Upper lobe of right lung (tissue), 1 donor: Measurements from ENCODE around the gene ALOX12B. TPM values are rescaled to one million over a fixed set of nuclear protein-coding genes. Genes with fewer than 3 reads are reported as not detected.
A peak's percentile ranks its signal among the peaks of the same experiment; 100 is the strongest.

Source experiments
- ATAC-seq: fragments of 200-7000 bp; cut with Tn5 transposase; one replicate; pipeline ENCODE4 v1.9.1; 2020; ENCODE audit warnings: mild to moderate bottlenecking, moderate library complexity
- DNase-seq: peaks from one replicate; pipeline ENCODE4 v3.0.0-alpha.2; 2020
- H3K27ac ChIP-seq: fragments of 200-600 bp; one replicate; pipeline ENCODE4 v1.8.0; 2022
- H3K27me3 ChIP-seq: fragments of 200-600 bp; one replicate; pipeline ENCODE4 v1.8.0; 2022; ENCODE audit warnings: mild to moderate bottlenecking
- H3K36me3 ChIP-seq: fragments of 200-600 bp; one replicate; pipeline ENCODE4 v1.8.0; 2022
- H3K4me1 ChIP-seq: fragments of 200-600 bp; one replicate; pipeline ENCODE4 v1.8.0; 2022
- H3K4me3 ChIP-seq: fragments of 200-600 bp; one replicate; pipeline ENCODE4 v1.8.0; 2022; ENCODE audit warnings: mild to moderate bottlenecking
- H3K9me3 ChIP-seq: fragments of 200-600 bp; one replicate; pipeline ENCODE4 v1.8.0; 2022
- intact Hi-C: fragments of 100-400 bp; cut with DNase I; formaldehyde crosslinking; loops from one replicate; pipeline ENCODE4 v1.11.0; 2022
- total RNA-seq: library from RNA; stranded (reverse); fragmentation: NEBNext Ultra II Directional; extraction: Animal tissue kit (Norgen Biotek cat#: 25700); gene quantifications from one replicate; pipeline ENCODE4 v1.2.1, GENCODE V29; 2021
- TF ChIP-seq, protein P1 (sequence below): fragments of 200-600 bp; IDR thresholded peaks from one replicate; pipeline ENCODE4 v1.8.0; 2022; ENCODE audit warnings: antibody characterized with exemption
- donor health status: DM: no; HTN: yes; CAD: no; lungs with severe emphysema.

The ALOX12B gene
- total RNA-seq, 1 donor from 2014 or later: not detected

DNA sequence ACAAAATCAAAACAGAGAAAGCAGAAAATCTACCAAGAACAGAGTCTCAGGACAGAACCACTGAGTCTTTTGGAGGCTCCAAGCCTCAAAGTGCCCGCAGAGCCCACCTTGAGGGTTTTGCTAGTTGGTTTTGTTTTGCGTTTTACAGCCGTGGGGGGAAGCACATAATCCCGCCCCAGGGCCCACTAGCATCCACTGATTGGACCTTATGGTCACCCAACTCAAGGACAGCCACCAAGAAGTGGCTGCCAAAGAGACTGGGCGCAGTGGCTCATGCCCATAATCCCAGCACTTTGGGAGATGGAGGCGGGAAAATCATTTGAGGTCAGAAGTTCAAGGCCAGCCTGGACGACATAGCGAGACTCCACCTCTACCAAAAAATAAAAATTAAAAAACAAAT is 38.8 kb downstream of the ALOX12B start:
- H3K27me3 ChIP-seq: no peaks in the 10 kb centered on the region
- H3K4me3 ChIP-seq: no peak overlapping the region
- ATAC-seq: no peak
- no peak overlapping the region for H3K27ac ChIP-seq
- H3K36me3 ChIP-seq: no peaks in the 10 kb centered on the region
- no peaks in the 10 kb centered on the region for H3K4me1 ChIP-seq
- TF ChIP-seq, protein P1, sequence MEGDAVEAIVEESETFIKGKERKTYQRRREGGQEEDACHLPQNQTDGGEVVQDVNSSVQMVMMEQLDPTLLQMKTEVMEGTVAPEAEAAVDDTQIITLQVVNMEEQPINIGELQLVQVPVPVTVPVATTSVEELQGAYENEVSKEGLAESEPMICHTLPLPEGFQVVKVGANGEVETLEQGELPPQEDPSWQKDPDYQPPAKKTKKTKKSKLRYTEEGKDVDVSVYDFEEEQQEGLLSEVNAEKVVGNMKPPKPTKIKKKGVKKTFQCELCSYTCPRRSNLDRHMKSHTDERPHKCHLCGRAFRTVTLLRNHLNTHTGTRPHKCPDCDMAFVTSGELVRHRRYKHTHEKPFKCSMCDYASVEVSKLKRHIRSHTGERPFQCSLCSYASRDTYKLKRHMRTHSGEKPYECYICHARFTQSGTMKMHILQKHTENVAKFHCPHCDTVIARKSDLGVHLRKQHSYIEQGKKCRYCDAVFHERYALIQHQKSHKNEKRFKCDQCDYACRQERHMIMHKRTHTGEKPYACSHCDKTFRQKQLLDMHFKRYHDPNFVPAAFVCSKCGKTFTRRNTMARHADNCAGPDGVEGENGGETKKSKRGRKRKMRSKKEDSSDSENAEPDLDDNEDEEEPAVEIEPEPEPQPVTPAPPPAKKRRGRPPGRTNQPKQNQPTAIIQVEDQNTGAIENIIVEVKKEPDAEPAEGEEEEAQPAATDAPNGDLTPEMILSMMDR: no peak
- DNase-seq: peak; percentile 48
- intact Hi-C loops: no loop called here
- H3K9me3 ChIP-seq: no peaks in the 10 kb centered on the region

- Histone ChIP-seq H3K27ac (no peak overlapping the region), H3K36me3 (no peaks in the 10 kb centered on the region), H3K27me3 (no peaks in the 10 kb centered on the region), H3K4me3 (no peak overlapping the region), H3K4me1 (no peaks in the 10 kb centered on the region), H3K9me3 (no peaks in the 10 kb centered on the region)
- TF ChIP-seq, protein P1: no peak
- ATAC-seq (no peak), DNase-seq (peak; percentile 63)
- intact Hi-C loops: no loop called here
Measured at GRCh38 chr17:8048236-8048635, 39.3 kb downstream of the ALOX12B start.

- ATAC-seq: no peak
Measured at GRCh38 chr17:8047769-8048110, 39.8 kb downstream of the ALOX12B start.

GRCh38 chr17:8046929-8047768 is 40.4 kb downstream of the ALOX12B start:
- peaks cover 2% of the 10 kb centered on the region for H3K4me1 ChIP-seq
- H3K4me3 ChIP-seq: no peak overlapping the region
- intact Hi-C loops: no loop called here
- no peak overlapping the region for H3K27ac ChIP-seq
- no peaks in the 10 kb centered on the region for H3K36me3 ChIP-seq
- ATAC-seq (no peak), DNase-seq (no peak)
- no peaks in the 10 kb centered on the region for H3K9me3 ChIP-seq
- no peaks in the 10 kb centered on the region for H3K27me3 ChIP-seq
- TF ChIP-seq, protein P1: no peak

More at GRCh38 chr17:8047769-8048110, 39.8 kb downstream of the ALOX12B start:
- Histone ChIP-seq H3K36me3 (no peaks in the 10 kb centered on the region), H3K9me3 (no peaks in the 10 kb centered on the region), H3K4me1 (no peaks in the 10 kb centered on the region), H3K4me3 (no peak overlapping the region), H3K27ac (no peak overlapping the region), H3K27me3 (no peaks in the 10 kb centered on the region)
- TF ChIP-seq, protein P1: no peak
- intact Hi-C loops: no loop called here
- DNase-seq: peak; percentile 45

GRCh38 chr17:8046306-8046928 is 41.1 kb downstream of the ALOX12B start:
- Histone ChIP-seq H3K9me3 (no peaks in the 10 kb centered on the region), H3K27ac (no peak overlapping the region), H3K4me1 (peaks cover 9% of the 10 kb centered on the region), H3K4me3 (no peak overlapping the region), H3K36me3 (no peaks in the 10 kb centered on the region), H3K27me3 (no peaks in the 10 kb centered on the region)
- TF ChIP-seq, protein P1: no peak
- intact Hi-C loops: no loop called here
- DNase-seq: peak; percentile 48
- no peak for ATAC-seq
